ENCODE measurements around the gene SNX9. TPM values are rescaled to one million over a fixed set of nuclear protein-coding genes. Genes with fewer than 3 reads are reported as not detected.

The SNX9 gene
- total RNA-seq, 1 experiment from 2014 or later: 33.1 TPM

DNA sequence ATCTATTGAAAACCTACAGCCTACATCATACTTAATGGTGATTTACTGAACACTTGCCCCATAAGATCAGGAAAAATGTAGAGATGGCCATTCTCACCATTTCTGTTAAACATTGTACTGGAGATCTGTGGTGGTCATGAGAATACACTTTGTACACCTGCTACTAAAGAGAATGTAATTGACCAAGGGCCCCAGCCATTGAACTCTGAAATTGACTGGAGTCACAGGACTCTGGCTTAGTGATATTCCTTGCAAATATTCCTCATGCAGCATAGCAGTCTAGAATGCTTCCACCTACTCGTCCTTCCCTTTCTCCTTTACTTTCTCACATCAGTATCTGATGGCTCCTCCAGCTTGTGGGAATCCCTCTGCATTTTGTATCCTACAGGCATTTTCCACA is 37.4 kb upstream of the SNX9 start:
- no peak overlapping the region for H3K4me3 Mint-ChIP-seq (ENCODE audit: unreplicated experiment)
- ChIA-PET POLR2A (no interaction called here), CTCF (no interaction called here)
- H3K4me1 Mint-ChIP-seq (ENCODE audit: insufficient read depth, unreplicated experiment): no peaks in the 10 kb centered on the region
- DNase-seq (ENCODE audit: unreplicated experiment): no peak
- H3K27me3 Mint-ChIP-seq (ENCODE audit: insufficient read depth, unreplicated experiment): no peaks in the 10 kb centered on the region
- intact Hi-C loops (cut with micrococcal nuclease): no loop called here
- TF ChIP-seq, protein P1, sequence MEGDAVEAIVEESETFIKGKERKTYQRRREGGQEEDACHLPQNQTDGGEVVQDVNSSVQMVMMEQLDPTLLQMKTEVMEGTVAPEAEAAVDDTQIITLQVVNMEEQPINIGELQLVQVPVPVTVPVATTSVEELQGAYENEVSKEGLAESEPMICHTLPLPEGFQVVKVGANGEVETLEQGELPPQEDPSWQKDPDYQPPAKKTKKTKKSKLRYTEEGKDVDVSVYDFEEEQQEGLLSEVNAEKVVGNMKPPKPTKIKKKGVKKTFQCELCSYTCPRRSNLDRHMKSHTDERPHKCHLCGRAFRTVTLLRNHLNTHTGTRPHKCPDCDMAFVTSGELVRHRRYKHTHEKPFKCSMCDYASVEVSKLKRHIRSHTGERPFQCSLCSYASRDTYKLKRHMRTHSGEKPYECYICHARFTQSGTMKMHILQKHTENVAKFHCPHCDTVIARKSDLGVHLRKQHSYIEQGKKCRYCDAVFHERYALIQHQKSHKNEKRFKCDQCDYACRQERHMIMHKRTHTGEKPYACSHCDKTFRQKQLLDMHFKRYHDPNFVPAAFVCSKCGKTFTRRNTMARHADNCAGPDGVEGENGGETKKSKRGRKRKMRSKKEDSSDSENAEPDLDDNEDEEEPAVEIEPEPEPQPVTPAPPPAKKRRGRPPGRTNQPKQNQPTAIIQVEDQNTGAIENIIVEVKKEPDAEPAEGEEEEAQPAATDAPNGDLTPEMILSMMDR (IDR thresholded peaks at IDR 0.05; ENCODE audit: unreplicated experiment): no peak
- no peak overlapping the region for H3K27ac Mint-ChIP-seq (ENCODE audit: low read depth, unreplicated experiment)
- no peaks in the 10 kb centered on the region for H3K9me3 Mint-ChIP-seq (ENCODE audit: unreplicated experiment)
- no TSS peak for BruUV-seq (replicated peaks)
- no peaks in the 10 kb centered on the region for H3K36me3 Mint-ChIP-seq (ENCODE audit: insufficient read depth, unreplicated experiment)

DNA sequence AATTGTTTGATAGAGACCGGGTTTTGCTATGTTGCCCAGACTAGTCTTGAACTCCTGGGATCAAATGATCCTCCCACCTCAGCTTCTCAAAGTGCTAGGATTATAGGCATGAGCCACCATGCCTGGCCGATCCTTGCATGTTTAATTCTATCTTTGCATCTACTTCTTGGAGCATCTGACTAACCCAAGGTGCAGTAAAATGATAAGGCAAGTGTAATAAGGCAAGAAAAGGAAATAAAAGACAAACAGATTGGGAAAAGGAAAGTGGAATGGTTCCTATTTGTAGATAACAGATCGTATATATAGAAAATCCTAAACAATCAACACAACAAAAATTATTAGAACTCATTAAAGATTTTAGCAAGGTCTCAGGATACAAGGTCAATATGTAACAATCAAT is 36.8 kb upstream of the SNX9 start:
- BruUV-seq (replicated peaks): no TSS peak
- no peaks in the 10 kb centered on the region for H3K4me1 Mint-ChIP-seq (ENCODE audit: insufficient read depth, unreplicated experiment)
- ChIA-PET POLR2A (no interaction called here), CTCF (no interaction called here)
- H3K4me3 Mint-ChIP-seq (ENCODE audit: unreplicated experiment): no peak overlapping the region
- H3K27me3 Mint-ChIP-seq (ENCODE audit: insufficient read depth, unreplicated experiment): no peaks in the 10 kb centered on the region
- no peak overlapping the region for H3K27ac Mint-ChIP-seq (ENCODE audit: low read depth, unreplicated experiment)
- no peak for DNase-seq (ENCODE audit: unreplicated experiment)
- H3K9me3 Mint-ChIP-seq (ENCODE audit: unreplicated experiment): no peaks in the 10 kb centered on the region
- H3K36me3 Mint-ChIP-seq (ENCODE audit: insufficient read depth, unreplicated experiment): no peaks in the 10 kb centered on the region
- TF ChIP-seq, protein P1 (IDR thresholded peaks at IDR 0.05; ENCODE audit: unreplicated experiment): no peak
- intact Hi-C loops (cut with micrococcal nuclease): no loop called here

DNA sequence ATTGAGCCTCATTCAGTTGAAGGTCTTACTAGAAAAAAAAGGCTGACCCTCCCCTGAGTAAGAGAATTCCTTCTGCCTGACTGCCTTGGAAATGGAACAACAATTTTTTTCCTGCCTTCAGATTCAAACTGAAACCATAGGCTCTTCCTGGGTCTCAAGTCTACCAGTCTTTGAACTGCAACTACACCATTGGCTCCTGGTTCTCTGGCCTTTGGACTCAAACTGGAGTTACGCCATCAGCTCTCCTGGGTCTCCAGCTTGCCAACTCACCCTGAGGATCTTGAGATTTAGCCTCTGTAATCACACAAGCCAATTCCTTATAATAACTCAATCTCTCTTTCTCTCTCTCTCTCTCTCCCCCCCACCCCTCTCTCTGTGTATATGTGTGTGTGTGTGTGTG is 36.0 kb upstream of the SNX9 start:
- H3K9me3 Mint-ChIP-seq (ENCODE audit: unreplicated experiment): no peaks in the 10 kb centered on the region
- CTCF ChIA-PET: no interaction called here
- H3K4me1 Mint-ChIP-seq (ENCODE audit: insufficient read depth, unreplicated experiment): no peaks in the 10 kb centered on the region
- no TSS peak for BruUV-seq (replicated peaks)
- POLR2A ChIA-PET: interaction anchor here (1.0 kb wide), 1 partner anchor 12 kb away, joined by 3 read pairs; no protein-coding TSS in a partner anchor
- TF ChIP-seq, protein P1 (IDR thresholded peaks at IDR 0.05; ENCODE audit: unreplicated experiment): no peak
- H3K27ac Mint-ChIP-seq (ENCODE audit: low read depth, unreplicated experiment): no peak overlapping the region
- intact Hi-C loops (cut with micrococcal nuclease): no loop called here
- no peaks in the 10 kb centered on the region for H3K27me3 Mint-ChIP-seq (ENCODE audit: insufficient read depth, unreplicated experiment)
- no peaks in the 10 kb centered on the region for H3K36me3 Mint-ChIP-seq (ENCODE audit: insufficient read depth, unreplicated experiment)
- DNase-seq (ENCODE audit: unreplicated experiment): peak; percentile 39
- no peak overlapping the region for H3K4me3 Mint-ChIP-seq (ENCODE audit: unreplicated experiment)

DNA sequence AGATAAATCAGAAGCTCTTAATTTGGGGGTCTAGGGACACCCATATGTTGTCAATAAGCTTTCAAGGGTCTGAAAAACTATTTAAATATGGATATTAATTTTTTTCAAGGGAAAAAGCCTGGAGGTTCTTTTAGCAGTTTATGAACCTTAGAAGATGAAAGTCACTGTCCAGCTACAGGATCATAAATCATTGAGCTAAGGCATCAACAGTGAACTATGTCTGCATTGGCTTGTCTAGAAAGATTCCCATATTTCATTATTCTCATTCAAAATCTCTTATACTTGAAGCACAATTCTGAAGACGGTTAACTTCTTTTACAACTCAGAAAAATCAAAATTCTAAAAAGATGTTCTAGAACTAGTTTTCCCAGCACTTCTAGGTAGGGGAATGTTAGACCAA is 34.9 kb upstream of the SNX9 start:
- no TSS peak for BruUV-seq (replicated peaks)
- no peaks in the 10 kb centered on the region for H3K27me3 Mint-ChIP-seq (ENCODE audit: insufficient read depth, unreplicated experiment)
- CTCF ChIA-PET: interaction anchor here (0.8 kb wide), 1 partner anchor 86 kb away, joined by 4 read pairs; no protein-coding TSS in a partner anchor
- no peak overlapping the region for H3K4me3 Mint-ChIP-seq (ENCODE audit: unreplicated experiment)
- intact Hi-C loops (cut with micrococcal nuclease): no loop called here
- POLR2A ChIA-PET: interaction anchor here (1.0 kb wide), 1 partner anchor 12 kb away, joined by 4 read pairs; no protein-coding TSS in a partner anchor
- H3K27ac Mint-ChIP-seq (ENCODE audit: low read depth, unreplicated experiment): no peak overlapping the region
- H3K36me3 Mint-ChIP-seq (ENCODE audit: insufficient read depth, unreplicated experiment): no peaks in the 10 kb centered on the region
- no peaks in the 10 kb centered on the region for H3K9me3 Mint-ChIP-seq (ENCODE audit: unreplicated experiment)
- H3K4me1 Mint-ChIP-seq (ENCODE audit: insufficient read depth, unreplicated experiment): no peaks in the 10 kb centered on the region
- TF ChIP-seq, protein P1 (IDR thresholded peaks at IDR 0.05; ENCODE audit: unreplicated experiment): no peak
- no peak for DNase-seq (ENCODE audit: unreplicated experiment)

All from MCF 10A (cell line).